ENCODE data around the gene ZNF516.
"Not testable (repeated sequence)": the region's sequence is repeated elsewhere in the genome, so short reads cannot be mapped to it uniquely, and the experiment has no call there.

The ZNF516 gene, protein sequence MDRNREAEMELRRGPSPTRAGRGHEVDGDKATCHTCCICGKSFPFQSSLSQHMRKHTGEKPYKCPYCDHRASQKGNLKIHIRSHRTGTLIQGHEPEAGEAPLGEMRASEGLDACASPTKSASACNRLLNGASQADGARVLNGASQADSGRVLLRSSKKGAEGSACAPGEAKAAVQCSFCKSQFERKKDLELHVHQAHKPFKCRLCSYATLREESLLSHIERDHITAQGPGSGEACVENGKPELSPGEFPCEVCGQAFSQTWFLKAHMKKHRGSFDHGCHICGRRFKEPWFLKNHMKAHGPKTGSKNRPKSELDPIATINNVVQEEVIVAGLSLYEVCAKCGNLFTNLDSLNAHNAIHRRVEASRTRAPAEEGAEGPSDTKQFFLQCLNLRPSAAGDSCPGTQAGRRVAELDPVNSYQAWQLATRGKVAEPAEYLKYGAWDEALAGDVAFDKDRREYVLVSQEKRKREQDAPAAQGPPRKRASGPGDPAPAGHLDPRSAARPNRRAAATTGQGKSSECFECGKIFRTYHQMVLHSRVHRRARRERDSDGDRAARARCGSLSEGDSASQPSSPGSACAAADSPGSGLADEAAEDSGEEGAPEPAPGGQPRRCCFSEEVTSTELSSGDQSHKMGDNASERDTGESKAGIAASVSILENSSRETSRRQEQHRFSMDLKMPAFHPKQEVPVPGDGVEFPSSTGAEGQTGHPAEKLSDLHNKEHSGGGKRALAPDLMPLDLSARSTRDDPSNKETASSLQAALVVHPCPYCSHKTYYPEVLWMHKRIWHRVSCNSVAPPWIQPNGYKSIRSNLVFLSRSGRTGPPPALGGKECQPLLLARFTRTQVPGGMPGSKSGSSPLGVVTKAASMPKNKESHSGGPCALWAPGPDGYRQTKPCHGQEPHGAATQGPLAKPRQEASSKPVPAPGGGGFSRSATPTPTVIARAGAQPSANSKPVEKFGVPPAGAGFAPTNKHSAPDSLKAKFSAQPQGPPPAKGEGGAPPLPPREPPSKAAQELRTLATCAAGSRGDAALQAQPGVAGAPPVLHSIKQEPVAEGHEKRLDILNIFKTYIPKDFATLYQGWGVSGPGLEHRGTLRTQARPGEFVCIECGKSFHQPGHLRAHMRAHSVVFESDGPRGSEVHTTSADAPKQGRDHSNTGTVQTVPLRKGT

DNA sequence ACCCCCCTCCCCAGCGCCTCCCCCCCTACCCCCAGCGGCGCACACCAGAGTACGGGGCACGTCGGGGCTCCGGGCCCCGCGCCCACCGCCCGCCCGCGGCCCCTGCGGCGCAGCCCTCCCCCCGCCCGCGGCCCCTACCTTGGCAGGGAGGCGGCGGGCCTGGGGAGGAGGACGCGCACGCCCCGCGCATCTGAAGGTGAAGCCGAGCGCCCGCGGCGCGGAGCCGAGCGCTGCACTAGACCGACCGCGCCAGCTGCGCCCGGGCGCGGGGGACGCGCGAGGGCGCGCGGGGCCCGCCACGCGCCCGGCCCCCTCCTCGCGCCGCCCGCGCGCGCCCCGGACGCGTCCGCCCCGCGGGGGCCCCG lies at the start of gene ZNF516:
Gene ZNF516 (minus strand): TSS at position 237 of the 365 bp plus-strand sequence. CDS start 52,188 bp downstream, outside the sequence.
- peak; percentile 60 for DNase-seq

DNA sequence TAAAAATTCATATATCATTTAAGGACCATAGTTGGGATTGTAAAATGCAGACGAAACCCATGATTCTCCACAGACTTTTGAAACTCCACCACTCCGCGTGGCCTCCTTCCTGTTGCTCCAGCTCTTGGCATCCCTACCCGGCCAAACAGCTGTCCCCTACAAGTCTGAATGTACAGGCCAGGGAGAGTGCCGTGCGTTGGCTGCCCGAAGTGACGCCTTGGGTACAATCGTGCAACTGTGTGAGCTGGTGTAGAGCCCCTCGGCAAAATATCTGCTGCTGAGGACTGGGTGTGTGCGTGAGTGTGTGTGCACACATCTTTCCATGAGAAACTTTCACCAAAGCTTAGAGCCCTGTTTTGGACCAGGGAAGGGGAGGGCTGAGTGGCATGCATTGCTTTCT lies 43.8 kb upstream of the ZNF516 start:
- no peak for DNase-seq

DNA sequence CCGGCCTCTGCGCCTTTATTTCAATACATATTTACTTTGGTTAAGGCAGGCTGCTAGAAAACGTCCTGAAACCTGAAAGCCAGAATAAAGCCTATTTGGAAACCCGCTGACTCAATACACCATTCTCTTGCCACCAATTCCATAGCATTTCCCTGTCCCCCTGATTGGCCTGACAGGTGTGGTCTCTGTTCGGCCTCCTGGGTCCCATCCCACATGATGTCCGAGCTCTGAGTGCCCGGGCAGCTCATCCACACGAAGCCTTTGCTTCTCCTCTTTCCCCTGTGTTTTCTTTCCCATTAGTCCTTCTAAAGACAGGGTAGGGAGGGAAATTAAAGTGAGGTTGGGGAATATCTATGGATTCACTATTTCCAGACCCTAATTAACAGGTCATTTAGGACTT lies 42.6 kb upstream of the ZNF516 start:
- no peak for DNase-seq

GRCh38 chr18:76536593-76536992 lies 41.6 kb upstream of the ZNF516 start:
- DNase-seq = not testable (repeated sequence)

GRCh38 chr18:76532875-76533274 lies 37.8 kb upstream of the ZNF516 start:
- no peak for DNase-seq

- no peak for DNase-seq
Observed at GRCh38 chr18:76530846-76531245, 35.8 kb upstream of the ZNF516 start.

DNA sequence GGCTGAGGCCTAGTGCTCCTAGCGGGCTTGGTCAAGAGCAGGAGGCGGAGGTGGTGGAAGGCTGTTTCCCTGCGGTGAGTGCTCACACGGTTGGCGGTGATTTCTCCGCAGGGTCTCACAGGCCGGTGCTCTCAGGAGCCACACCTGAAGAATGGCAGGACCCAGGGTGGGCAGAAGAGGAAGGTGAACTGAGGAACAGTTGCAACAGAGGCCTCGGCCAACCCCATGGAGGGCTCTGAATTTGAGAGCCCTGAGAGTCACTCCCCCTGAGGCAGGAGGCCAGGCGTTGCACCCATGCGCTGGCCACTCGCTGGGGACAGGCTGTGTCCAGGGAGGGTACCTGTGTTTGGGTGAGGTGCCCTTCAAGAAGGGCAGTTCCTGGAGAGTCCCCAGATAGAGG lies 35.3 kb upstream of the ZNF516 start:
- DNase-seq = no peak

- DNase-seq = no peak
Observed at GRCh38 chr18:76529433-76529811, 34.4 kb upstream of the ZNF516 start.

DNA sequence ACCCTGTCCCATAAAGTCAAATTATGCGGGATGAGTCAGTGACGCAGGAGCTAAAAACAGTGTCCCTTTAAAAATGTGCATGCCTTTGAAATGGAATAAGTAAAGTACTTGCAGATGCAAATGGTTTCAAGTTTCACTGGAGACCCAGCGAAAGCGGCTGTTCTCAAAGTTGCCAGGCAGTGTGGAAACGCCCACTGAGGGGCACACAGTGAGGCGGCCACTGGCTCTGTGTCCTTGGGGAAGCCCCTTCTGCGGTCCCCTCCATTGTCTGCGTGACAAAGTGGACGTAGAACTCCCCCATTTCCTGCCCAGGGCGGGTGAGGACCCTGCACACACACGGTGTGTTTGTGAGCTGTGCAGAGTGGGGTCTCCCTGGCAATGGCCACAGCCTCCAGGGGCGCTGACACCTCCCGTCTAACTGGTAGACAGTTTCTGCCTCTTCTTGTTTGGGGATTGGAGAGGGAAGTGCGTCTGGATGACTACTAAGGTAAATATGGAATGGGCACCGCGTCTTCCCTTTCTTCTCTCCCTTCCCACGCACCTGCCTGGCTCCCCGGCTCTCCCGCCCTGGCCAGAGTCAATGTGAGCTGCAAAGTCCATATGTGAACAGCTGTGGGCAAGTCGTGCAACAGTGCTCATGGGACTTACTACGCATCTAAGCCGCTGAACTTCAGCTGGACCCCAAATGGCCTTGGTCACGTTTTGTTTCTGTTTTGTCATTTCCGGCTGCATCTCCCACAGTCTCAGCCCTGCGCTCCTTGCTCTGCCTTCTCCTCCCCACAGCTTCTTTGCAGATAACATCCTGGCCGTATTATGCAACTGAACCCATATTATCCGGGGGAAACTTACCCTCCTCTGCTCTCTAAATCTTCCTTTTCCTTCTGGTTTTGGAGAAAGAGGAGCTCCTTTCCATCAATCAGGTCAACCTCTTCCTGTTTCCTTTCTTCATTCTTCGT lies 33.7 kb upstream of the ZNF516 start:
- peak; percentile 55 for DNase-seq

- no peak for DNase-seq
Observed at GRCh38 chr18:76525911-76526310, 30.9 kb upstream of the ZNF516 start.

DNA sequence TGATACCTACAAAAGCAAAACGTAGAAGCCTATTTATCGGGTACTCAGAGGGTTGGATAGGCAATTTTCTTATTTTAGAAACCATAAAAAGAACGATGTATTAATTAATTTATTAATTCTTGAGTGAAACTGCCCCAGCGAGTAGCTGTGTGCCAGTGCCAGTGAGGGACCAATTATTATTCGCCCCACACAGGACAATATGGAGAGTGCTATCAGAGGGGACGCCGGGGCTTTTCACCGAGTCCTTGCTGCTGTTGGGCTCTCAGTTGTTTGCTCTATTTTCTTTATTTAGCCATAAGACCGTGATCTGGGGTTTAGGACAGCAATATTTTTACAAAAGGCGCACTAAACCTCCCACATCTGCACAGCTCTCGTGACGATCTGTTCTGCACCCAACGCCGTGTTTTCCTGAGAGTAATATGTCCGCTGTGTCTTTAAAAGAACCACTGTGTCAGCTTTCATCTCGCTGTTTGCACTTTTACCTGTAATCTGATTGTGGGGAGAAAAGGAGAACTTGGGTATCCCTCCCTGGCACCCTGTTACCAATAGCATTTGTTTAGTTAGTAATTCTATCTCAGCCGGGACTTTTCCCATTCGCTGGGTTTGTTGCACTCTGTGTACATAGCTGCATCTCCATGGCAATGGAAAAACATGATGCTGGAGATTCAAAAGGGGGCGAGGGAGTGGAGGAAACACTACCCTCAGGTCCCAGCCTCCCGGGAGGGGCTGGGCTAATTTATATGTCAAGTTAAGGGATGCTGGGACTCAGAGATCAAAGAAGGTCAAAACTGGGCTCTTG lies 30.1 kb upstream of the ZNF516 start:
- peak; percentile 14 for DNase-seq

GRCh38 chr18:76524477-76524876 lies 29.4 kb upstream of the ZNF516 start:
- no peak for DNase-seq

DNA sequence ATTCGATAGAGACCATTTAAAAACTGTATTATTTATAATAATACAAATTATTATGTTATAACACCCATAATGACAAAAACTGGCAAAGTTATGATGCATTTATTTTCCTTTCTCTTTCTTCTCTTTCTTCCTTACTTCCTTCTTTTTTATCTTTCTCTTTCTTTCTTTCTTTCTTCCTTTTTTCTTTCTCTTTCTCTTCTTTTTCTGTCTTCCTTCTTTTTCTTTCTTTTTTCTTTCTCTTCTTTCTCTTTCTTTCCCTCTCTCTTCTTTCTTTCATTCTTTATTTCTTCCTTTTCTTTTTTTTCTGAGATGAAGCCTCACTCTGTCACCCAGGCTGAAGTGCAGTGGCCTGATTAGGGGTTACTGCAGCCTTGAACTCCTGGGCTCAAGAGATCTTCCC lies 27.5 kb upstream of the ZNF516 start:
- DNase-seq = no peak

DNA sequence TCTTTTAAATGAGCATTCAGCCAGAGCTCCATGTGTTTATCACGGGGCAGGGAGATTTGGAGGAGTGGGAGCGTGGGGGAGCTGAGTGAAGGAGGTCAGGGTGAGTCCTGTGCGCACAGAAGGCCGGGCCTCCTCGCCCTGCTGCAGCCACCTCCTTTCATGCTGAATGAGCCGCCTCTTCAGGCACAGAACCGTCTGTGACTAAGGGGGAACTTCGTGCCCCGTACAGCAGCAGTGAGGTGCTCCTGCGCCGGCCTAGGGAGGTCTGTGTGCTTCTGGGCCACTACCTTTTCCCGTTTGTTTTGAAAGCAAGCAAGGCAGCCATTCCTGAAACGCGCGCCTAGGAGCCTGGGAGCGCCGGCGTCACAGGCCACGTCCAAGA lies 27.1 kb upstream of the ZNF516 start:
- no peak for DNase-seq

DNA sequence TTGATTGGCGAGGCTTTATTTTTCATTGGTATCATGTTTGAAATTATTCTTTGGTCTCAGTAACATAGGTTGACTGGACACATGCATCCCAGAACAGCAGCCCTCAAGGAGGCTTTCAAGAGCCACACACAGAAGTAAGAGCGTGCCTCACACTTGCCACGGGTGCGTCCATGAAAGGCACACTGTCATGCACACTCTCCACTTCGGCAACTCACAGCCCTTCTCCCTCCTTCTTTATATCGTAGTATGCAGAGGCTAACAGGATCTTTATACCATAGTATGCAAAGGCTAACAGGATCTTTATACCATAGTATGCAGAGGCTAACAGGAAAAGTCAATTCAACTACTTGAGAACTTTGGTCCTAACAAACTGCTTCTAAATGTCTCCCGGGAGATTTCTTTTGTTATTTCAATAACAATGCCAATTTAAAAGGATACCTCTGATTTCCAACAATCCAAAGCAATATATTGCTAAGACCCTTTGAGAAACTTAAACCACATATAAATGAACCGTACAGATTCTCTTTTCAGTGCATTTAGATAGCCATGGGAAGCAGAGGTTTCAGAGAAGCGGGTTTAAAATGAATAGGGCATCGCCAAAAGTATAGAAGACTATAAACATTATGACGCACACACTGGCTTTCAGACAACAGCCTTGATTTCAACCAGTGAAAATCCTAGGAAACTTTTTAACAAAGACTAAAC lies 26.5 kb upstream of the ZNF516 start:
- DNase-seq = no peak

- DNase-seq = peak; percentile 59
Observed at GRCh38 chr18:76518860-76519538, 24.0 kb upstream of the ZNF516 start.

- DNase-seq = peak; percentile 40
Observed at GRCh38 chr18:76518123-76518859, 23.2 kb upstream of the ZNF516 start.

DNA sequence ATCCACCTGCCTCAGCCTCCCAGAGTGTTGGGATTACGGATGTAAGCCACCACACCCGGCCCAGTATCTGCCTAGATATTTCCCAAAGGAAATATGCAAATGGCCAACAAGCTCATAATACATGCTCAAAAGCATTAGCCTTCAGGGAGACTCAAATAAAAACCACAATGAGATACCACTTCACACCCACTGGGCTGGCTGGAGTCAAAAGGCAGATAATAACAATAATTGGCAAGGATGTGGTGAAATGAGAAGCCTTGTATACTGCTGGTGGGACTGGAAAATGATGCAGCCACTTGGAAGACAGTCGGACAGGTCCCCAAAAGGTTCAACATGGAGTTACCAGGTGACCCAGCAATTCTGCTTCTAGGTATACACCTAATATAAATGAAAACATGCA lies 20.5 kb upstream of the ZNF516 start:
- DNase-seq = peak; percentile 56

- DNase-seq = no peak
Observed at GRCh38 chr18:76514573-76514972, 19.5 kb upstream of the ZNF516 start.
